PC-3 (cell line): ENCODE results near the gene EXOSC5.

ENCODE experiments used
- CTCF ChIP-seq: fragments of 300-600 bp; sonication (generic); conservative IDR thresholded peaks from 2 replicates; pipeline ENCODE4 v1.5.1; 2017; ENCODE audit warnings: antibody characterized with exemption, low read depth, mild to moderate bottlenecking, low read length
- EZH2 ChIP-seq: fragments of 300-600 bp; sonication (generic); IDR thresholded peaks from one replicate; pipeline ENCODE4 v1.6.1; 2017; ENCODE audit warnings: antibody characterized with exemption, mild to moderate bottlenecking, low read length; ENCODE audit not compliant: unreplicated experiment
- EZH2phosphoT487 ChIP-seq: fragments of 300-600 bp; sonication (generic); IDR thresholded peaks from 2 replicates; pipeline ENCODE4 v1.6.1; 2018; ENCODE audit warnings: mild to moderate bottlenecking, antibody characterized with exemption, low read length, borderline replicate concordance

- TF ChIP-seq CTCF (no peak), EZH2 (no peak), EZH2phosphoT487 (no peak)
Observed at GRCh38 chr19:41355035-41355434, 42.1 kb downstream of the EXOSC5 start.
